CD14-positive monocyte (primary cell): Measurements from ENCODE around the gene LMBRD1. TPM values are rescaled to one million over a fixed set of nuclear protein-coding genes. Genes with fewer than 3 reads are reported as not detected.

Experiments used
- DNase-seq, 3 donors: peaks; one replicate each; pipeline ENCODE4 v3.0.0-alpha.2; 2011 to 2022
- H2AFZ ChIP-seq: 2 replicates; pipeline ENCODE4 v1.6.0; 2012; ENCODE audit warnings: mild to moderate bottlenecking, low read depth, low read length, inconsistent platforms; ENCODE audit not compliant: insufficient read depth, poor library complexity, severe bottlenecking
- H3K27ac ChIP-seq, 2 donors: 1 replicate in 1 of 2; 2 replicates in 1 of 2; pipeline ENCODE4 v1.5.1; 2012 to 2013; ENCODE audit warnings: low read length in 2 of 2, control low read depth in 1 of 2, inconsistent platforms in 1 of 2, low read depth in 1 of 2, mild to moderate bottlenecking in 1 of 2
- H3K27me3 ChIP-seq, 2 donors: one replicate each; pipeline versions ENCODE4 v1.6.0 to v1.6.1; 2011 to 2013; ENCODE audit warnings: low read length in 2 of 2; ENCODE audit not compliant: control insufficient read depth in 2 of 2, insufficient read depth in 2 of 2
- H3K36me3 ChIP-seq, 2 donors: replicated peaks in 1 of 2; 1 replicate in 1 of 2; 2 replicates in 1 of 2; pipeline versions ENCODE4 v1.5.1 to v1.6.1; 2012 to 2013; ENCODE audit warnings: low read length in 2 of 2, control low read depth in 1 of 2, inconsistent platforms in 1 of 2, mild to moderate bottlenecking in 1 of 2; ENCODE audit not compliant: insufficient read depth in 2 of 2, control insufficient read depth in 1 of 2
- H3K4me1 ChIP-seq, 2 donors: 1 replicate in 1 of 2; 2 replicates in 1 of 2; pipeline versions ENCODE4 v1.5.1 to v1.6.1; 2012 to 2013; ENCODE audit warnings: low read length in 2 of 2, control low read depth in 1 of 2, inconsistent platforms in 1 of 2, mild to moderate bottlenecking in 1 of 2, moderate library complexity in 1 of 2; ENCODE audit not compliant: insufficient read depth in 2 of 2, control insufficient read depth in 1 of 2
- H3K4me2 ChIP-seq: replicated peaks from 2 replicates; pipeline ENCODE3; 2012; ENCODE audit warnings: low read length, moderate library complexity, mild to moderate bottlenecking; ENCODE audit not compliant: poor library complexity, severe bottlenecking; ENCODE audit errors: extremely low read depth
- H3K4me3 ChIP-seq, 3 experiments: fragments of 200-600 bp in 1 of 3; sonication (generic) in 1 of 3; replicated peaks in 1 of 3; 1 replicate in 2 of 3; 2 replicates in 1 of 3; pipeline ENCODE4 v1.5.1; 2011 to 2013; ENCODE audit warnings: low read length in 3 of 3, mild to moderate bottlenecking in 3 of 3, control low read depth in 2 of 3, low read depth in 2 of 3, inconsistent platforms in 1 of 3, moderate library complexity in 1 of 3
- H3K79me2 ChIP-seq: 2 replicates; pipeline ENCODE4 v1.6.0; 2012; ENCODE audit warnings: mild to moderate bottlenecking, control low read depth, inconsistent platforms, low read length, moderate library complexity; ENCODE audit not compliant: insufficient read depth
- H3K9ac ChIP-seq: 2 replicates; pipeline ENCODE4 v1.6.0; 2017; ENCODE audit warnings: low read length, mild to moderate bottlenecking; ENCODE audit not compliant: insufficient read depth, poor library complexity, severe bottlenecking
- H3K9me3 ChIP-seq, 2 donors: replicated peaks in 1 of 2; 1 replicate in 1 of 2; 2 replicates in 1 of 2; pipeline versions ENCODE4 v1.5.1 to v1.6.1; 2012 to 2013; ENCODE audit warnings: low read length in 2 of 2, control low read depth in 1 of 2; ENCODE audit not compliant: control insufficient read depth in 1 of 2, insufficient read depth in 1 of 2
- H4K20me1 ChIP-seq: 2 replicates; pipeline ENCODE4 v1.6.0; 2012; ENCODE audit warnings: mild to moderate bottlenecking, low read length, control low read depth, moderate library complexity; ENCODE audit not compliant: insufficient read depth
- H3K27ac Mint-ChIP-seq, 7 donors: one replicate each; pipeline ENCODE4 v1.8.0; 2020; ENCODE audit warnings: mild to moderate bottlenecking in 7 of 7, mixed read lengths in 7 of 7, moderate library complexity in 6 of 7, inconsistent platforms in 2 of 7
- H3K27me3 Mint-ChIP-seq, 3 donors: one replicate each; pipeline ENCODE4 v1.8.0; 2021 to 2022; ENCODE audit warnings: low read depth in 3 of 3, mild to moderate bottlenecking in 3 of 3, mixed read lengths in 3 of 3, moderate library complexity in 3 of 3, inconsistent platforms in 1 of 3
- H3K36me3 Mint-ChIP-seq, 2 donors: one replicate each; pipeline ENCODE4 v1.8.0; 2020; ENCODE audit warnings: mixed read lengths in 2 of 2, inconsistent platforms in 1 of 2, mild to moderate bottlenecking in 1 of 2
- H3K4me1 Mint-ChIP-seq: one replicate; pipeline ENCODE4 v1.8.0; 2020; ENCODE audit warnings: mild to moderate bottlenecking, mixed read lengths
- H3K4me3 Mint-ChIP-seq, 2 donors: one replicate each; pipeline ENCODE4 v1.8.0; 2020; ENCODE audit warnings: mild to moderate bottlenecking in 2 of 2, mixed read lengths in 2 of 2, moderate library complexity in 1 of 2
- H3K9me3 Mint-ChIP-seq, 7 donors: one replicate each; pipeline ENCODE4 v1.8.0; 2020 to 2022; ENCODE audit warnings: mixed read lengths in 7 of 7, mild to moderate bottlenecking in 6 of 7, moderate library complexity in 6 of 7, inconsistent platforms in 2 of 7
- CTCF ChIP-seq: fragments of 200-600 bp; IDR thresholded peaks from one replicate; pipeline ENCODE4 v1.8.0; 2022; ENCODE audit warnings: antibody characterized with exemption, mild to moderate bottlenecking
- WGBS: methylation state at CpG from one replicate; pipeline ENCODE4 v1.1.5; 2013; ENCODE audit warnings: missing lambda C conversion rate; ENCODE audit not compliant: insufficient coverage; 5-methylcytosine and 5-hydroxymethylcytosine counted together
- intact Hi-C, 2 donors: fragments of 100-400 bp; cut with micrococcal nuclease; formaldehyde crosslinking; loops; one replicate each; pipeline versions ENCODE4 v1.15.0 to v1.15.1; 2023
- polyA plus RNA-seq, 3 donors: library from polyadenylated mRNA; depleted of rRNA in 1 of 3; unstranded in 2 of 3; stranded (reverse) in 1 of 3; fragments of 300-500 nt in 2 of 3; fragments of >200 nt in 1 of 3; fragmentation: Illumina TruSeq in 2 of 3; gene quantifications; 1 replicate in 2 of 3; 2 replicates in 1 of 3; pipeline ENCODE4 v1.2.3, GENCODE V29; 2012 to 2021

Gene LMBRD1
- polyA plus RNA-seq, 3 donors: 24.7 to 71.6 (median 64.2) TPM

DNA sequence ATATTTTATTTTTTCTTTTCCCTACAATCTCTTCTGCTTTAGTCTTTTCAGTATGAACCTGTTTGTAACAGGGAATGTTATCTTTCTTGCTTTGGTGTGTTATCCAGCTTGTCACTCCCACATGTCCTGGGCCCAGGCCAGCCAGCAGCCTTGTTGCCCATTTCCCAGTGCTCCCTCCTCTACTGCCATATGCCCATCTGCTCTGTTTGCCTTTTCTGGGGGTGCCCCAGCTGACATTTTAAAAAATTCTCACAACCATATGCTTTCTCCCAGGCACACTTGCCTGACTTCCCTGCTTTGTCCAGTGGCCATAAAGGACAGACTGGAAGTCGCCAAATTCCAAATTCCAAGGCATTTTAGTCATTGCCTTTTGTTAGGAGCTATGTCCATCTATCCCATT, 23.6 kb upstream of the LMBRD1 start:
- intact Hi-C loops: no loop called here
- no peaks in the 10 kb centered on the region for H3K27me3 ChIP-seq
- H3K9me3 Mint-ChIP-seq: peaks cover 0 to 7% (median 2%) of the 10 kb centered on the region in 7 donors
- H3K79me2 ChIP-seq: no peaks in the 10 kb centered on the region
- no peak overlapping the region for H3K4me3 ChIP-seq
- H3K4me1 ChIP-seq: peaks cover 5 to 9% of the 10 kb centered on the region in 2 donors
- no peak overlapping the region for H3K9ac ChIP-seq
- H3K27me3 Mint-ChIP-seq: peaks cover 0 to 3% (median 0%) of the 10 kb centered on the region in 3 donors
- no peak for TF ChIP-seq CTCF
- H3K36me3 Mint-ChIP-seq: peaks cover 0 to 2% of the 10 kb centered on the region in 2 donors
- H3K4me3 Mint-ChIP-seq: no peak overlapping the region
- H4K20me1 ChIP-seq: no peaks in the 10 kb centered on the region
- no peak overlapping the region for H3K27ac ChIP-seq
- DNase-seq: no peak
- peak overlapping the region in 1 of 7 donors; percentile 59 for H3K27ac Mint-ChIP-seq
- no peak overlapping the region for H2AFZ ChIP-seq
- no peaks in the 10 kb centered on the region for H3K36me3 ChIP-seq
- H3K9me3 ChIP-seq: peaks cover 0 to 3% of the 10 kb centered on the region in 2 donors
- peaks cover 9% of the 10 kb centered on the region for H3K4me1 Mint-ChIP-seq
- no peak overlapping the region for H3K4me2 ChIP-seq
- 83% methylated on average over 1 of the region's 1 CpG for WGBS

DNA sequence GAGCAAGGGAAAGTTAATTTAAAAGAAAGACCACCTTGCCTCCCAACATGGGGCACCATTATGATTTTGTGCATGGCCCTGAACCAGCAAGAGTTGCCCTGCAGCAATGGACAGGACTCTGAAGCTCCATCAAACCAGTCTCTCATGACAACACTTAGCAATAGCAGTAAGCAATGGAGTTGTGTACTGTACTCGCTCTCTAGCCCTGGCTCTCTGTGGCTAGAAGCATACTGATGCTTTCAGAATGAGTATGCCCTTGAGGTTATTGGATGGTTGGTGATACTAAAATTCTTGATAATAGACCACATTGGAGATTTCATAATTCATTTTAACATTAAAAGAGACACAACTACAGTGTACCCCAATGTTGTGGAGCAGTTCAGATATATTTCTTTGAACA, 23.2 kb upstream of the LMBRD1 start:
- H3K9me3 ChIP-seq: peaks cover 0 to 3% of the 10 kb centered on the region in 2 donors
- Mint-ChIP-seq H3K4me1 (peaks cover 10% of the 10 kb centered on the region), H3K27ac (no peak overlapping the region), H3K27me3 (peaks cover 0 to 3% (median 0%) of the 10 kb centered on the region in 3 donors), H3K9me3 (peaks cover 0 to 7% (median 2%) of the 10 kb centered on the region in 7 donors), H3K36me3 (peaks cover 0 to 2% of the 10 kb centered on the region in 2 donors), H3K4me3 (no peak overlapping the region)
- no peak overlapping the region for H3K4me3 ChIP-seq
- no peak for DNase-seq
- H2AFZ ChIP-seq: no peak overlapping the region
- H3K27ac ChIP-seq: no peak overlapping the region
- peaks cover 5 to 9% of the 10 kb centered on the region in 2 donors for H3K4me1 ChIP-seq
- TF ChIP-seq CTCF: no peak
- no peaks in the 10 kb centered on the region for H3K79me2 ChIP-seq
- H3K9ac ChIP-seq: no peak overlapping the region
- no peaks in the 10 kb centered on the region for H3K27me3 ChIP-seq
- no peak overlapping the region for H3K4me2 ChIP-seq
- intact Hi-C loops: no loop called here
- no CpG with 5 or more reads among the region's 1 CpG for WGBS
- no peaks in the 10 kb centered on the region for H3K36me3 ChIP-seq
- no peaks in the 10 kb centered on the region for H4K20me1 ChIP-seq
